Hepatocyte (in vitro differentiated cells): ENCODE measurements around the gene CYP4F11. TPM values are rescaled to one million over a fixed set of nuclear protein-coding genes. Genes with fewer than 3 reads are reported as not detected.
"Not testable (repeated sequence)": the region's sequence is repeated elsewhere in the genome, so short reads cannot be mapped to it uniquely, and the experiment has no call there.

Source experiments
- DNase-seq: peaks from one replicate; pipeline ENCODE4 v3.0.0-alpha.2; 2016; ENCODE audit warnings: low spot score
- H2AFZ ChIP-seq: fragments of 200-600 bp; sonication (generic); 2 replicates; pipeline ENCODE4 v1.6.0; 2016; ENCODE audit warnings: antibody characterized with exemption, mild to moderate bottlenecking
- H3K27ac ChIP-seq: fragments of 200-600 bp; sonication (generic); 2 replicates; pipeline ENCODE4 v1.5.1; 2016; ENCODE audit warnings: mild to moderate bottlenecking
- H3K27me3 ChIP-seq: fragments of 200-600 bp; sonication (generic); 2 replicates; pipeline ENCODE4 v1.6.1; 2016
- H3K36me3 ChIP-seq: fragments of 200-600 bp; sonication (generic); replicated peaks from 2 replicates; pipeline ENCODE4 v1.5.1; 2016; ENCODE audit warnings: low read depth; ENCODE audit not compliant: insufficient read depth
- H3K4me1 ChIP-seq: fragments of 200-600 bp; sonication (generic); 2 replicates; pipeline ENCODE4 v1.5.1; 2016; ENCODE audit warnings: mild to moderate bottlenecking, moderate library complexity; ENCODE audit not compliant: insufficient read depth
- H3K4me2 ChIP-seq: fragments of 200-600 bp; sonication (generic); 2 replicates; pipeline ENCODE4 v1.6.0; 2016
- H3K4me3 ChIP-seq: fragments of 200-600 bp; sonication (generic); 2 replicates; pipeline ENCODE4 v1.5.1; 2016; ENCODE audit warnings: mild to moderate bottlenecking
- H3K79me2 ChIP-seq: fragments of 200-600 bp; sonication (generic); 2 replicates; pipeline ENCODE4 v1.6.0; 2017; ENCODE audit warnings: mild to moderate bottlenecking
- H3K9me2 ChIP-seq: fragments of 200-600 bp; sonication (generic); replicated peaks from 2 replicates; pipeline ENCODE4 v1.6.0; 2017; ENCODE audit warnings: mild to moderate bottlenecking; ENCODE audit not compliant: insufficient read depth
- H3K9me3 ChIP-seq: fragments of 200-600 bp; sonication (generic); 2 replicates; pipeline ENCODE4 v1.5.1; 2016; ENCODE audit warnings: low read depth, mild to moderate bottlenecking
- H4K20me1 ChIP-seq: fragments of 200-600 bp; sonication (generic); 2 replicates; pipeline ENCODE4 v1.6.0; 2016; ENCODE audit warnings: mild to moderate bottlenecking; ENCODE audit not compliant: insufficient read depth, poor library complexity, severe bottlenecking
- EZH2 ChIP-seq: fragments of 200-600 bp; sonication (generic); IDR thresholded peaks from 2 replicates; pipeline ENCODE4 v1.6.1; 2016; ENCODE audit warnings: antibody characterized with exemption, mild to moderate bottlenecking, borderline replicate concordance
- EZH2phosphoT487 ChIP-seq: fragments of 200-600 bp; sonication (generic); IDR thresholded peaks from one replicate; pipeline ENCODE4 v1.6.1; 2018; ENCODE audit warnings: antibody characterized with exemption, mild to moderate bottlenecking, low read depth, moderate library complexity; ENCODE audit not compliant: unreplicated experiment, severe bottlenecking
- WGBS: methylation state at CpG from one replicate; pipeline ENCODE4 v1.1.6; 2016; ENCODE audit warnings: low lambda C conversion rate; ENCODE audit errors: missing lambda C conversion rate; 5-methylcytosine and 5-hydroxymethylcytosine counted together
- polyA plus RNA-seq: library from polyadenylated mRNA; unstranded; fragments of >200 nt; fragmentation: Nextera tagmentation; extraction: Ambion mirVana; gene quantifications from 2 replicates; pipeline ENCODE4 v1.2.1, GENCODE V29; 2016
- total RNA-seq: library from RNA; depleted of rRNA; stranded (reverse); fragments of >200 nt; gene quantifications from 2 replicates; pipeline ENCODE4 v1.2.3, GENCODE V29; 2014
- TF ChIP-seq, protein P1 (sequence below): fragments of 200-600 bp; sonication (generic); IDR thresholded peaks from 2 replicates; pipeline ENCODE4 v1.5.1; 2016; ENCODE audit warnings: antibody characterized with exemption, mild to moderate bottlenecking; ENCODE audit not compliant: poor library complexity

Gene CYP4F11
- total and polyA plus RNA-seq, 2 experiments from 2014 or later = not detected

DNA sequence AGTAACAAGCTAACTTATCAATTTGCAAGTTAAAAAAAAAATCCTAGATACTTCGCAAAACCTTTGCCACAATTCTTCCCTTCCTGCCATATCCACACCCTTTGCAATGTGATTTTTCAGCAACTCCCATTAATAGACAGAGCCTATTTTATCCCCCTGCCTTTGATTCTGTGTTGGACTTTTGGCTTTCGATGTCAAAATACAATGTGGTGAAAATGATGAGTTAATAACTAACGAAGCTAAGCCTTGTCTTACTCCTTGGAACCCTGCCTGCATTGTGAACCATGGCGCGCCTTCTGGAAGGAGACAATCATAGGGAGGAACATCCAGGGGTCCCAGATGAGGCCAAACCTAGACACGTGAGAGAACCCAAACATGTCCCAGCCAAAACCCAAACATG lies 42.9 kb downstream of the CYP4F11 start:
- no peaks in the 10 kb centered on the region for H3K4me1 ChIP-seq
- no peak for DNase-seq
- H3K9me2 ChIP-seq = no peaks in the 10 kb centered on the region
- H3K27me3 ChIP-seq = no peaks in the 10 kb centered on the region
- H2AFZ ChIP-seq = no peak overlapping the region
- no peaks in the 10 kb centered on the region for H4K20me1 ChIP-seq
- no peaks in the 10 kb centered on the region for H3K79me2 ChIP-seq
- H3K4me2 ChIP-seq = no peak overlapping the region
- H3K4me3 ChIP-seq = no peak overlapping the region
- 52% methylated on average over 6 of the region's 6 CpGs for WGBS
- H3K36me3 ChIP-seq = no peaks in the 10 kb centered on the region
- TF ChIP-seq EZH2phosphoT487 = no peak
- TF ChIP-seq EZH2 = no peak
- TF ChIP-seq, protein P1, sequence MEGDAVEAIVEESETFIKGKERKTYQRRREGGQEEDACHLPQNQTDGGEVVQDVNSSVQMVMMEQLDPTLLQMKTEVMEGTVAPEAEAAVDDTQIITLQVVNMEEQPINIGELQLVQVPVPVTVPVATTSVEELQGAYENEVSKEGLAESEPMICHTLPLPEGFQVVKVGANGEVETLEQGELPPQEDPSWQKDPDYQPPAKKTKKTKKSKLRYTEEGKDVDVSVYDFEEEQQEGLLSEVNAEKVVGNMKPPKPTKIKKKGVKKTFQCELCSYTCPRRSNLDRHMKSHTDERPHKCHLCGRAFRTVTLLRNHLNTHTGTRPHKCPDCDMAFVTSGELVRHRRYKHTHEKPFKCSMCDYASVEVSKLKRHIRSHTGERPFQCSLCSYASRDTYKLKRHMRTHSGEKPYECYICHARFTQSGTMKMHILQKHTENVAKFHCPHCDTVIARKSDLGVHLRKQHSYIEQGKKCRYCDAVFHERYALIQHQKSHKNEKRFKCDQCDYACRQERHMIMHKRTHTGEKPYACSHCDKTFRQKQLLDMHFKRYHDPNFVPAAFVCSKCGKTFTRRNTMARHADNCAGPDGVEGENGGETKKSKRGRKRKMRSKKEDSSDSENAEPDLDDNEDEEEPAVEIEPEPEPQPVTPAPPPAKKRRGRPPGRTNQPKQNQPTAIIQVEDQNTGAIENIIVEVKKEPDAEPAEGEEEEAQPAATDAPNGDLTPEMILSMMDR = no peak
- no peaks in the 10 kb centered on the region for H3K9me3 ChIP-seq
- H3K27ac ChIP-seq = no peak overlapping the region

DNA sequence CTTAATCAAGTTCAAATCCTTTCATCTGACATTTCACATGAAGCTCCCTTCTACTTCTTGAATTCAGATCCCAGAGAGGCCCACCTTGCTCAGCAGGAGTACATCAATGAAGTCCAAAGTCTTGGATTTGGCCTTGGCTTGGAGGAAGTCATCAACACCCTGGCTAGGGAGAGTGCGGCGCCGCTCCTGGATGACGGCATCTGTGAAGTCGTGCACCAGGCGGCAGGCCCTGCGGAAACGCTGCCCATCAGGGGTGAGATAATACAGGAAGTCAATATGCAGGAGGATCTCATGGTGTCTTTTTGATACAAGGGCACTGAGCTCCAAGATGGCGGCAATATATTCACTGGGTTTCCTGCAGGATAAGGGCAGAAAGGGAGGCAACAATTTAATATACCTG lies 45.0 kb downstream of the CYP4F11 start:
- not testable (repeated sequence) for DNase-seq, H3K27ac ChIP-seq, H3K9me3 ChIP-seq, H2AFZ ChIP-seq, H3K4me3 ChIP-seq, H3K27me3 ChIP-seq, H3K9me2 ChIP-seq, H3K79me2 ChIP-seq, H4K20me1 ChIP-seq, H3K4me2 ChIP-seq, H3K4me1 ChIP-seq, H3K36me3 ChIP-seq
- WGBS = 88% methylated on average over 9 of the region's 9 CpGs

DNA sequence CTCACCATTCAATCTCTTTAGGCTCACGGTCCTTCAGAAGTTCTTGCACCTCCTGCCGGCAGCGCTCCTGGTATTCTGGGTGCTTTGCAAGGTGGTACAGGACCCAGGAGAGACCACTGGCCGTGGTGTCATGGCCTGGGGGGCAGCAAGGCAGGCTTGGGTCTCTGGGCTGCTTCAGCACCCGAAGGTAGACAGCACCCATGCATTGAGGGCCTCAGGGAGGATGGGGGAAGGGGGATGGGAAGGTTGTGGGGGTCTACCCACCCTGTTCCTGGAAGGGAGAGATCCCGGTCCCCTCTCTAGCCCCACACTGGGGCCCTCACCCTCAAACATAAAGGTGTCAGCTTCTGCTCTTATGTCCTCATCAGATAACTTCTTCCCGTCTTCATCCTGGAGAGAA lies 48.4 kb downstream of the CYP4F11 start:
- no peaks in the 10 kb centered on the region for H3K9me3 ChIP-seq
- no peaks in the 10 kb centered on the region for H3K36me3 ChIP-seq
- H3K9me2 ChIP-seq = no peaks in the 10 kb centered on the region
- 75% methylated on average over 7 of the region's 7 CpGs for WGBS
- TF ChIP-seq EZH2 (no peak), EZH2phosphoT487 (no peak)
- TF ChIP-seq, protein P1 = no peak
- no peak overlapping the region for H3K4me2 ChIP-seq
- no peaks in the 10 kb centered on the region for H3K27me3 ChIP-seq
- H4K20me1 ChIP-seq = no peaks in the 10 kb centered on the region
- H3K79me2 ChIP-seq = no peaks in the 10 kb centered on the region
- DNase-seq = no peak
- H3K4me1 ChIP-seq = no peaks in the 10 kb centered on the region
- no peak overlapping the region for H2AFZ ChIP-seq
- no peak overlapping the region for H3K27ac ChIP-seq
- no peak overlapping the region for H3K4me3 ChIP-seq

DNA sequence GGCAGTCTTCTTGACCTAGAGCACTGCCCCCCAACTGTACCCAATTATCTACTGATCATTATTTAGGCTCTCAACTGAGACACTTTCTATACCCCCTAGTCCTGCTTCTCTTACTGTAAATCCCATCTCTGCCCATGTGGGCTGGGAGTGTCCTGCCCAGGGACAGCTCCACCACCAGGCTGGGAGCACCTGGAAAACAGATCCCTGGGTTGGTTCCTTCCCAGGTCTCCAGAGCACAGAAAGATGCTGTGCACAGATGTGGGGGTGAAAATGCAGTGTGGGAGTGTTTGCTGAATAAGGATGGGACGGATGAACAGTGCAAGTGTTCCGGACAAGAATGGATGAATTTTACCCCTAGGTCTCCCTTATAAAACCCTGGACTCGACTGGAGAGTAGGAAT lies 49.2 kb downstream of the CYP4F11 start:
- Histone ChIP-seq H3K36me3 (no peaks in the 10 kb centered on the region), H4K20me1 (no peaks in the 10 kb centered on the region), H2AFZ (no peak overlapping the region), H3K27ac (no peak overlapping the region), H3K4me1 (no peaks in the 10 kb centered on the region), H3K4me3 (no peak overlapping the region), H3K4me2 (no peak overlapping the region), H3K9me2 (no peaks in the 10 kb centered on the region), H3K79me2 (no peaks in the 10 kb centered on the region), H3K9me3 (no peaks in the 10 kb centered on the region), H3K27me3 (no peaks in the 10 kb centered on the region)
- 53% methylated on average over 3 of the region's 3 CpGs for WGBS
- no peak for DNase-seq
- TF ChIP-seq, protein P1 = no peak
- TF ChIP-seq EZH2phosphoT487 = no peak
- no peak for TF ChIP-seq EZH2

DNA sequence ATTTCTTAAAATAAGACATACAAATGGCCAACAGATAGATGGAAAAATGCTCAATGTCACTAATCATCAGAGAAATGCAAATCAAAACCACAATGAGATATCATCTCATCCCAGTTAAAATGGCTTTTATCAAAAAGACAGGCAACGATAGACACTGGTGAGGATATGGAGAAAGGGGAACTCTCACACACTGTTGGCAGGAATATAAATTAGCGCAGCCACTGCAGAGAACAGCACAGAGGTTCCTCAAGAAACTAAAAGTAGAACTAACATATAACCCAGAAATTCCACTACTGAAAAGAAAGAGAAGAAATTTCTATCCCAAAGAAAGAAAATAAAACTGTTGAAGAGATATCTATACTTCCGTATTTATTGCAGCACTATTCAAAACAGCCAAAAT lies 51.0 kb downstream of the CYP4F11 start:
- H3K79me2 ChIP-seq, H4K20me1 ChIP-seq, H2AFZ ChIP-seq, H3K27me3 ChIP-seq, H3K36me3 ChIP-seq, H3K4me3 ChIP-seq, H3K9me3 ChIP-seq, H3K4me1 ChIP-seq, DNase-seq, H3K4me2 ChIP-seq, H3K9me2 ChIP-seq, H3K27ac ChIP-seq: not testable (repeated sequence)
- 92% methylated on average over 3 of the region's 3 CpGs for WGBS
